Measurements from ENCODE around the gene ABCC4.

The ABCC4 gene

GRCh38 chr13:95035311-95036109, 265.7 kb downstream of the ABCC4 start:
- DNase-seq = no peak

- DNase-seq = no peak
Observed at GRCh38 chr13:95033890-95034289, 267.4 kb downstream of the ABCC4 start.

- no peak for DNase-seq
Observed at GRCh38 chr13:95032121-95032520, 269.1 kb downstream of the ABCC4 start.

- no peak for DNase-seq
Observed at GRCh38 chr13:95030821-95031343, 270.4 kb downstream of the ABCC4 start.

GRCh38 chr13:95027638-95028037, 273.6 kb downstream of the ABCC4 start:
- no peak for DNase-seq

GRCh38 chr13:95025116-95025515, 276.1 kb downstream of the ABCC4 start:
- no peak for DNase-seq

GRCh38 chr13:95023405-95023804, 277.8 kb downstream of the ABCC4 start:
- DNase-seq = no peak

GRCh38 chr13:95020298-95020987, 280.8 kb downstream of the ABCC4 start:
- DNase-seq = no peak

- DNase-seq = no peak
Observed at GRCh38 chr13:95019886-95020285, 281.4 kb downstream of the ABCC4 start.

GRCh38 chr13:95007322-95007721, 293.9 kb downstream of the ABCC4 start:
- no peak for DNase-seq

- DNase-seq = no peak
Observed at GRCh38 chr13:95005300-95005699, 296.0 kb downstream of the ABCC4 start.

GRCh38 chr13:95003019-95003813, 298.0 kb downstream of the ABCC4 start:
- peak; percentile 47 for DNase-seq

- no peak for DNase-seq
Observed at GRCh38 chr13:95002126-95002525, 299.1 kb downstream of the ABCC4 start.

- DNase-seq = no peak
Observed at GRCh38 chr13:94999871-95000270, 301.4 kb downstream of the ABCC4 start.

- no peak for DNase-seq
Observed at GRCh38 chr13:94997126-94997525, 304.1 kb downstream of the ABCC4 start.

- DNase-seq = no peak
Observed at GRCh38 chr13:94996445-94996844, 304.8 kb downstream of the ABCC4 start.

- DNase-seq = no peak
Observed at GRCh38 chr13:94994506-94994905, 306.7 kb downstream of the ABCC4 start.

- DNase-seq = no peak
Observed at GRCh38 chr13:94993616-94994015, 307.6 kb downstream of the ABCC4 start.

- DNase-seq = no peak
Observed at GRCh38 chr13:94992036-94992960, 309.0 kb downstream of the ABCC4 start.

- DNase-seq = no peak
Observed at GRCh38 chr13:94988654-94989053, 312.6 kb downstream of the ABCC4 start.

GRCh38 chr13:94987869-94988268, 313.4 kb downstream of the ABCC4 start:
- no peak for DNase-seq

- DNase-seq = no peak
Observed at GRCh38 chr13:94987081-94987480, 314.2 kb downstream of the ABCC4 start.

Measured in right forelimb (tissue), 1 donor.